ENCODE data around the gene WDR81. TPM values are rescaled to one million over a fixed set of nuclear protein-coding genes. Genes with fewer than 3 reads are reported as not detected.
"Not testable (repeated sequence)": the region's sequence is repeated elsewhere in the genome, so short reads cannot be mapped to it uniquely, and the experiment has no call there.

The WDR81 gene
- total RNA-seq, 4 donors from 2014 or later: 26.1 to 73.7 (median 35.7) TPM

- 7 to 9% methylated on average over 3 to 11 of the region's 11 CpGs for WGBS, 2 donors (ENCODE audit: low coverage in 1 of 2)
- peaks cover 10 to 28% (median 10%) of the 10 kb centered on the region in 4 donors for H3K4me1 ChIP-seq
- in situ Hi-C loops (cut with MboI; ENCODE audit: low pct_ligation_motif_present in 1 of 4, low pct_unique_long_range_greater_than_20kb in 1 of 4, low sequenced_read_pairs in 3 of 4) (no loop called here), intact Hi-C loops (cut with DNase I; ENCODE audit: low total_unique reads) (no loop called here)
- TF ChIP-seq POLR2A (IDR thresholded peaks at IDR 0.05): peak; percentile 37
- peak; percentile 31 to 70 (median 69) for TF ChIP-seq POLR2AphosphoS5 (IDR thresholded peaks at IDR 0.05)
- TF ChIP-seq EP300 (IDR thresholded peaks at IDR 0.05; ENCODE audit: low read depth): no peak
- TF ChIP-seq, protein P1, sequence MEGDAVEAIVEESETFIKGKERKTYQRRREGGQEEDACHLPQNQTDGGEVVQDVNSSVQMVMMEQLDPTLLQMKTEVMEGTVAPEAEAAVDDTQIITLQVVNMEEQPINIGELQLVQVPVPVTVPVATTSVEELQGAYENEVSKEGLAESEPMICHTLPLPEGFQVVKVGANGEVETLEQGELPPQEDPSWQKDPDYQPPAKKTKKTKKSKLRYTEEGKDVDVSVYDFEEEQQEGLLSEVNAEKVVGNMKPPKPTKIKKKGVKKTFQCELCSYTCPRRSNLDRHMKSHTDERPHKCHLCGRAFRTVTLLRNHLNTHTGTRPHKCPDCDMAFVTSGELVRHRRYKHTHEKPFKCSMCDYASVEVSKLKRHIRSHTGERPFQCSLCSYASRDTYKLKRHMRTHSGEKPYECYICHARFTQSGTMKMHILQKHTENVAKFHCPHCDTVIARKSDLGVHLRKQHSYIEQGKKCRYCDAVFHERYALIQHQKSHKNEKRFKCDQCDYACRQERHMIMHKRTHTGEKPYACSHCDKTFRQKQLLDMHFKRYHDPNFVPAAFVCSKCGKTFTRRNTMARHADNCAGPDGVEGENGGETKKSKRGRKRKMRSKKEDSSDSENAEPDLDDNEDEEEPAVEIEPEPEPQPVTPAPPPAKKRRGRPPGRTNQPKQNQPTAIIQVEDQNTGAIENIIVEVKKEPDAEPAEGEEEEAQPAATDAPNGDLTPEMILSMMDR (IDR thresholded peaks at IDR 0.05): no peak
- peak; percentile 84 for DNase-seq
- H3K27ac ChIP-seq: peak overlapping the region; percentile 76 to 85 (median 80)
- H3K27me3 ChIP-seq: no peaks in the 10 kb centered on the region
- no peak overlapping the region for H3K4me3 ChIP-seq
- H3K9me3 ChIP-seq: no peaks in the 10 kb centered on the region
- no peaks in the 10 kb centered on the region for H3K36me3 ChIP-seq
These were observed 39.8 kb downstream of the WDR81 start for GRCh38 chr17:1764284-1764683.

DNA sequence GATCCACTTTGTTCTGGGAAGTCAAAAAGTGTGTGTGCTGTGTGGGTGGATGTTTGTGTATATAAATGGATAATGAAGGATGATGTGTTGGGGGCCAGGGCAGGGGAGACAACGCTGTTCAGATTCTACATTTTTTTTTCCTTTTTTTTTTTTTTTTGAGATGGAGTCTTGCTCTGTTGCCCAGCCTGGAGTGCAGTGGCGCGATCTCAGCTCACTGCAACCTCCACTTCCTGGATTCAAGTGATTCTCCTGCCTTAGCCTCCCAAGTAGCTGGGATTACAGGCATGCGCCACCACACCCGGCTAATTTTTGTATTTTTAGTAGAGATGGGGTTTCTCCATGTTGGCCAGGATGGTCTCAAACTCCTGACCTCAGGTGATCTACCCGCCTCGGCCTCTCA is 40.2 kb downstream of the WDR81 start:
- in situ Hi-C loops (cut with MboI; ENCODE audit: low pct_ligation_motif_present in 1 of 4, low pct_unique_long_range_greater_than_20kb in 1 of 4, low sequenced_read_pairs in 3 of 4); H3K9me3 ChIP-seq; H3K36me3 ChIP-seq; H3K4me3 ChIP-seq; DNase-seq; intact Hi-C loops (cut with DNase I; ENCODE audit: low total_unique reads); H3K27me3 ChIP-seq: not testable (repeated sequence)
- Histone ChIP-seq H3K27ac (peak overlapping the region; percentile 76 to 85 (median 80)), H3K4me1 (peaks cover 10 to 28% (median 13%) of the 10 kb centered on the region in 4 donors)
- WGBS, 2 donors (ENCODE audit: low coverage in 1 of 2): 82 to 89% methylated on average over 7 of the region's 7 CpGs

DNA sequence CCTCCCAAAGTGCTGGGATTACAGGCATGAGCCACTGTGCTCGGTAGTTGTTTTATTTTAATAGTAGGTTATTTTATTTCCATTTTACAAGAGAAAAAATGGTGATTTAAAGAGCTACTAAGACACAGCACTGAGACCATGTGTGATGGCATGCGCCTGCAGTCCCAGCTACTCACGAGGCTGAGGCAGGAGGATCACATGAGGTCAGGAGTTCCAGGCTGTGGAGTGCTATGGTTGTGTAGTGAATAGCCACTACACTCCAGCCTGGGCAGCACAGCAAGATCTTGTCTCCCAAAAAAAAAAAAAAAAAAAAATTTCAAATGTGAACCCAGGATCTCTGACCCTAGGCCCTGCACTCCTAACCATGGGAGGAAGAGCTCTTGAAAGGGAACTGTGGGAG is 41.1 kb downstream of the WDR81 start:
- no peaks in the 10 kb centered on the region for H3K27me3 ChIP-seq
- TF ChIP-seq EP300 (IDR thresholded peaks at IDR 0.05; ENCODE audit: low read depth) (no peak), POLR2A (IDR thresholded peaks at IDR 0.05) (no peak), POLR2AphosphoS5 (IDR thresholded peaks at IDR 0.05) (no peak)
- TF ChIP-seq, protein P1 (IDR thresholded peaks at IDR 0.05): no peak
- no peak overlapping the region for H3K4me3 ChIP-seq
- intact Hi-C loops (cut with DNase I; ENCODE audit: low total_unique reads): no loop called here
- peaks cover 10 to 28% (median 15%) of the 10 kb centered on the region in 4 donors for H3K4me1 ChIP-seq
- H3K9me3 ChIP-seq: no peaks in the 10 kb centered on the region
- H3K36me3 ChIP-seq: no peaks in the 10 kb centered on the region
- 80 to 91% methylated on average over 1 to 3 of the region's 3 CpGs for WGBS, 2 donors (ENCODE audit: low coverage in 1 of 2)
- H3K27ac ChIP-seq: peak overlapping the region in 3 of 4 donors; percentile 76 to 83 (median 77)
- in situ Hi-C loops (cut with MboI; ENCODE audit: low pct_ligation_motif_present in 1 of 4, low pct_unique_long_range_greater_than_20kb in 1 of 4, low sequenced_read_pairs in 3 of 4): no loop called here
- no peak for DNase-seq

GRCh38 chr17:1766382-1767135 is 42.1 kb downstream of the WDR81 start:
- in situ Hi-C loops (cut with MboI; ENCODE audit: low pct_ligation_motif_present in 1 of 4, low pct_unique_long_range_greater_than_20kb in 1 of 4, low sequenced_read_pairs in 3 of 4) (no loop called here), intact Hi-C loops (cut with DNase I; ENCODE audit: low total_unique reads) (no loop called here)
- H3K4me1 ChIP-seq: peaks cover 10 to 28% (median 15%) of the 10 kb centered on the region in 4 donors
- H3K27ac ChIP-seq: peak overlapping the region in 1 of 4 donors; percentile 15
- TF ChIP-seq, protein P1 (IDR thresholded peaks at IDR 0.05): no peak
- TF ChIP-seq POLR2AphosphoS5 (IDR thresholded peaks at IDR 0.05) (no peak), POLR2A (IDR thresholded peaks at IDR 0.05) (no peak), EP300 (IDR thresholded peaks at IDR 0.05; ENCODE audit: low read depth) (no peak)
- no peaks in the 10 kb centered on the region for H3K27me3 ChIP-seq
- no peaks in the 10 kb centered on the region for H3K9me3 ChIP-seq
- H3K36me3 ChIP-seq: no peaks in the 10 kb centered on the region
- DNase-seq: no peak
- no peak overlapping the region for H3K4me3 ChIP-seq
- 75 to 76% methylated on average over 7 to 21 of the region's 21 CpGs for WGBS, 2 donors (ENCODE audit: low coverage in 1 of 2)

Measured in transverse colon (tissue), 4 donors.